ENCODE results near the gene HIBCH. TPM values are rescaled to one million over a fixed set of nuclear protein-coding genes. Genes with fewer than 3 reads are reported as not detected.

Gene HIBCH
- total and polyA plus RNA-seq, 2 of the 4 experiments (the other 2 are of a cell fraction): 8.8 to 11.9 TPM

GRCh38 chr2:190221429-190221828 lies 98.2 kb downstream of the HIBCH start:
- Histone ChIP-seq H2AFZ (replicated peaks; ENCODE audit: low read length, poor library complexity) (no peak overlapping the region), H2BK5ac (ENCODE audit: low read depth, low read length, poor library complexity, severe bottlenecking) (no peak overlapping the region), H2BK15ac (ENCODE audit: low read depth, low read length) (no peak overlapping the region), H4K8ac (ENCODE audit: low read depth in 2 of 2, low read length in 2 of 2) (no peak overlapping the region), H3K79me1 (ENCODE audit: low read depth in 1 of 2, low read length in 2 of 2) (no peaks in the 10 kb centered on the region), H3K9me1 (ENCODE audit: insufficient read depth, low read length) (no peaks in the 10 kb centered on the region), H3K9ac (ENCODE audit: low read depth, low read length) (no peak overlapping the region), H4K91ac (ENCODE audit: insufficient read depth, low read depth, low read length) (no peak overlapping the region), H4K20me1 (ENCODE audit: insufficient read depth, low read length) (no peaks in the 10 kb centered on the region), H3K4ac (ENCODE audit: low read depth, low read length) (no peak overlapping the region), H3K27me3 (ENCODE audit: control insufficient read depth, insufficient read depth, low read length) (no peaks in the 10 kb centered on the region), H4K5ac (ENCODE audit: low read depth, low read length) (no peak overlapping the region), H3K36me3 (ENCODE audit: control insufficient read depth, insufficient read depth, low read length) (peaks cover 5% of the 10 kb centered on the region), H3K4me1 (ENCODE audit: control insufficient read depth, insufficient read depth, low read length) (no peaks in the 10 kb centered on the region), H3K9me3 (ENCODE audit: control insufficient read depth, insufficient read depth, low read length) (no peaks in the 10 kb centered on the region), H3K4me3 (ENCODE audit: insufficient read depth, low read depth, low read length) (no peak overlapping the region), H3K56ac (ENCODE audit: extremely low read depth, insufficient read depth, low read length) (no peak overlapping the region), H2AK5ac (ENCODE audit: low read depth, low read length) (no peak overlapping the region), H2BK120ac (ENCODE audit: low read depth, low read length) (no peak overlapping the region), H3K14ac (replicated peaks; ENCODE audit: low read depth, low read length) (no peak overlapping the region), H3K27ac (ENCODE audit: insufficient read depth, low read length) (no peak overlapping the region), H3K23ac (ENCODE audit: low read depth, low read length) (no peak overlapping the region), H2BK20ac (ENCODE audit: low read depth, low read length) (no peak overlapping the region), H3K4me2 (ENCODE audit: low read depth, low read length) (no peak overlapping the region), H3K18ac (ENCODE audit: low read depth, low read length) (no peak overlapping the region), H2AK9ac (replicated peaks; ENCODE audit: low read depth, low read length, poor library complexity) (no peak overlapping the region)
- in situ Hi-C loops (cut with MboI; ENCODE audit: low sequenced_read_pairs): no loop called here
- ChIA-PET CTCF (no interaction called here), POLR2A (ENCODE audit: unreplicated experiment) (interaction anchor here (0.7 kb wide), 1 partner anchor 24 kb away, joined by 9 read pairs; no protein-coding TSS in a partner anchor)
- ATAC-seq (ENCODE audit: low read depth) (no peak), DNase-seq (no peak)
- BruUV-seq (replicated peaks): no TSS peak
- intact Hi-C loops (cut with micrococcal nuclease): no loop called here
- TF ChIP-seq CEBPB (IDR thresholded peaks at IDR 0.05; ENCODE audit: low read depth, low read length): no peak
- TF ChIP-seq SMC3 (IDR thresholded peaks at IDR 0.05; ENCODE audit: low read depth, low read length): no peak
- TF ChIP-seq NFE2L2 (IDR thresholded peaks at IDR 0.05; ENCODE audit: low read depth, low read length): no peak
- no peak for TF ChIP-seq BHLHE40 (IDR thresholded peaks at IDR 0.05; ENCODE audit: low read depth, low read length)
- TF ChIP-seq, protein P1, sequence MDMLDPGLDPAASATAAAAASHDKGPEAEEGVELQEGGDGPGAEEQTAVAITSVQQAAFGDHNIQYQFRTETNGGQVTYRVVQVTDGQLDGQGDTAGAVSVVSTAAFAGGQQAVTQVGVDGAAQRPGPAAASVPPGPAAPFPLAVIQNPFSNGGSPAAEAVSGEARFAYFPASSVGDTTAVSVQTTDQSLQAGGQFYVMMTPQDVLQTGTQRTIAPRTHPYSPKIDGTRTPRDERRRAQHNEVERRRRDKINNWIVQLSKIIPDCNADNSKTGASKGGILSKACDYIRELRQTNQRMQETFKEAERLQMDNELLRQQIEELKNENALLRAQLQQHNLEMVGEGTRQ (IDR thresholded peaks at IDR 0.05; ENCODE audit: low read depth, low read length): no peak
- no peak for TF ChIP-seq MAZ (IDR thresholded peaks at IDR 0.05; ENCODE audit: borderline replicate concordance, low read depth, low read length)
- TF ChIP-seq RFX5 (IDR thresholded peaks at IDR 0.05; ENCODE audit: low read depth, low read length): no peak
- no peak for TF ChIP-seq FOS (IDR thresholded peaks at IDR 0.05; ENCODE audit: low read depth, low read length)
- no peak for TF ChIP-seq POLR2A (IDR thresholded peaks at IDR 0.05; ENCODE audit: low read depth, low read length)
- dilution Hi-C loops (cut with HindIII; ENCODE audit: low sequenced_read_pairs, unreplicated experiment): no loop called here
- no CpG with 5 or more reads among the region's 7 CpGs for WGBS, 2 experiments (ENCODE audit: extremely low coverage in 2 of 2, insufficient read length in 1 of 2)
